SK-N-SH (cell line): Measurements from ENCODE around the gene RYR3.

Experiments
- CTCF ChIP-seq: fragments of 200-600 bp; sonication (generic); IDR thresholded peaks from 2 replicates; pipeline ENCODE4 v1.6.1; 2017; ENCODE audit warnings: antibody characterized with exemption, mild to moderate bottlenecking, moderate library complexity
- EP300 ChIP-seq, 2 experiments: IDR thresholded peaks; 2 replicates each; pipeline versions ENCODE4 v1.4.0 to v1.6.1; 2012; ENCODE audit warnings: borderline replicate concordance in 1 of 2, low read depth in 1 of 2, low read length in 1 of 2
- JUND ChIP-seq: IDR thresholded peaks from 2 replicates; pipeline ENCODE4 v1.4.0; 2012
- MXI1 ChIP-seq: IDR thresholded peaks from 2 replicates; pipeline ENCODE4 v1.6.1; 2012; ENCODE audit warnings: mild to moderate bottlenecking, low read depth, low read length, improper control_type of control experiment
- REST ChIP-seq: IDR thresholded peaks from 2 replicates; pipeline ENCODE4 v1.6.1; 2012; ENCODE audit warnings: mild to moderate bottlenecking, low read depth, low read length, moderate library complexity
- RFX5 ChIP-seq: IDR thresholded peaks from 2 replicates; pipeline ENCODE4 v1.6.1; 2012; ENCODE audit warnings: mild to moderate bottlenecking, improper control_type of control experiment, low read length
- TF ChIP-seq, protein P1 (sequence below): IDR thresholded peaks from 2 replicates; pipeline ENCODE4; 2012

- TF ChIP-seq RFX5 = no peak
- TF ChIP-seq CTCF = no peak
- TF ChIP-seq, protein P1, sequence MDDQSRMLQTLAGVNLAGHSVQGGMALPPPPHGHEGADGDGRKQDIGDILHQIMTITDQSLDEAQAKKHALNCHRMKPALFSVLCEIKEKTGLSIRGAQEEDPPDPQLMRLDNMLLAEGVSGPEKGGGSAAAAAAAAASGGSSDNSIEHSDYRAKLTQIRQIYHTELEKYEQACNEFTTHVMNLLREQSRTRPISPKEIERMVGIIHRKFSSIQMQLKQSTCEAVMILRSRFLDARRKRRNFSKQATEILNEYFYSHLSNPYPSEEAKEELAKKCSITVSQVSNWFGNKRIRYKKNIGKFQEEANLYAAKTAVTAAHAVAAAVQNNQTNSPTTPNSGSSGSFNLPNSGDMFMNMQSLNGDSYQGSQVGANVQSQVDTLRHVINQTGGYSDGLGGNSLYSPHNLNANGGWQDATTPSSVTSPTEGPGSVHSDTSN = no peak
- TF ChIP-seq MXI1 = no peak
- no peak for TF ChIP-seq EP300 (IDR thresholded peaks at IDR 0.05; ENCODE audit: borderline replicate concordance in 1 of 2, low read depth in 1 of 2, low read length in 1 of 2)
- no peak for TF ChIP-seq JUND
- TF ChIP-seq REST = no peak
Observed at GRCh38 chr15:33701304-33701696, 390.5 kb downstream of the RYR3 start.
